AML-193 (cell line): ENCODE data around the gene ZNF777.
"Not testable (repeated sequence)": the region's sequence is repeated elsewhere in the genome, so short reads cannot be mapped to it uniquely, and the experiment has no call there.

ENCODE experiments used
- DNase-seq, 2 experiments: peaks; one replicate each; lab custom pipeline; 2025; lab: John Stamatoyannopoulos, UW

The ZNF777 gene

GRCh38 chr7:149454750-149455149 lies 6.1 kb downstream of the ZNF777 start:
- no peak for DNase-seq

- no peak for DNase-seq
These were observed 6.9 kb downstream of the ZNF777 start for GRCh38 chr7:149454006-149454405.

DNA sequence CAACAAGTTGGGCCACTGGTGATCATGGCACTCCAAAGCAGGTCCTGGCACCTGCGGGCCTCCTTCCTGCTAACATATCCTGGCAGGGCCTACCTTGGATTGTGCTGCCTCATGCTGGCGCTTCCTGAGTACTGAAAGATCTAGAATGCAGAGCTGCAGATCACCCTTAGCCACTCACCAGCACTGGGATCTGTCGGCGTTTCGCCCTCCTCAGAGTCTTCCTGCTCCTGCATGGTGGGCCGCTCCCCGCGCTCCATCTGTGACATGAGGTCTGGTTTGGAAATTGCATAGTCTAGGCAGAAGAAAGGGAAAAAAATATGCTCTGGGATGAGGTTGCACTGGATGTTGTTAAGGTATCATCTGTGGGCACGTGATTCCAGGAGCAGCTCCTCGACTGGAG lies 10.0 kb downstream of the ZNF777 start:
- no peak for DNase-seq

DNA sequence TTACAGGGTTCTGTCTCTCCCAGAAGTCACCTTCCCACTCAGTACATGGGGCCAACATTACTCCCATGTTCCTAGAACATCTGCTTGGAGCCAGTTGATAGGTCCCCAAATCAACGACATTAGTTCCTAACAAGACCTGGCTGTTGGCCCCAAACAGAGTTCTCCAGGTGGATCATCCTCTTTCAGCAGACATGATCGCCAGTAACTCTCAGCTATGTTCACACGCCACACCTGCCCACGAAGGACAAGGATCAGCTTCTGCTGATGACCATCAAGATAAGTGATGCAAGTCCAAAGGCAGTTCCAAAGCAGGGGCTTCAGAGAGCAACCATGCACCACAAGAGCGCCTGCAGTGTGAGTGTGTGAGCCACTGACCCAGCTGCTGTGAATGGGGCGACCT lies 11.0 kb downstream of the ZNF777 start:
- no peak for DNase-seq

- DNase-seq, result no peak
These were observed 11.9 kb downstream of the ZNF777 start for GRCh38 chr7:149448961-149449360.

GRCh38 chr7:149446026-149446425 lies 14.8 kb downstream of the ZNF777 start:
- DNase-seq, result not testable (repeated sequence)

- peak in 1 of 2 experiments; percentile 2 for DNase-seq
These were observed 16.6 kb downstream of the ZNF777 start for GRCh38 chr7:149444287-149444686.

DNA sequence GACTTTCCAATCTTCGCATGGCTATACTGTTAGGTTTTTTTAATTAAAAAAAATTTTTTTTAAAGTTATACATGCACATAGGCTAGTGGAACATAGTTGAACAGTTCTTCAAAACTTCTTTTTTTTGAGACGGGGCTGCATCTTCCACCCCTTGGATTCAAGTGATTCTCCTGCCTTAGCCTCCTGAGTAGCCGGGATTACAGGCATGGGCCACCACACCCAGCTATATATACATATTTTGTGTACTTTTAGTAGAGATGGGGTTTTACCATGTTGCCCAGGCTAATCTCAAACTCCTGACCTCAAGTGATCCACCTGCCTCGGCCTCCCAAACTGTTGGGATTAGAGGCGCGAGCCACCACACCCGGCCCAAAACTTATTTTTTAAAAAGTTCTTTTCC lies 17.3 kb downstream of the ZNF777 start:
- DNase-seq, result no peak

GRCh38 chr7:149442924-149443323 lies 17.9 kb downstream of the ZNF777 start:
- no peak for DNase-seq

GRCh38 chr7:149440222-149440621 lies 20.6 kb downstream of the ZNF777 start:
- no peak for DNase-seq

DNA sequence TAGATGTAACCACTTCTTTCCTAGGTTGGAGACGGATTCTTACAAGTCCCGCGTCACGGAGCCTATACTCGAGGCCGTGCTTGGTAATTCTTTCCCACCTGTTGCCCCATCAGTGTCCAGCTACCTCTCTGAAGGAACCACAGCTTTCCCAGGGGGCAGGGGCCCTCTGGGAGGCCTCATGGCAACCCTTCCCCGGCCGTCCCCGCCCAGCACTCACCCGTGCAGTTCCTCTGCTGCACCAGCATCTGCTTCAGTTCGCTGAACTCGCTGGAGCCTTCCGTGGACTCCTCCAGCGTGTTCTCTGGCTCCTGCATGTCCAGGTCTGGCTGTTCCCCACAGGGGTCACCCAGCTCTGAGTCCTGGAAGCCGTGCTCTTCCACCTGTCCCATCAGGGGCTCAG lies 24.5 kb downstream of the ZNF777 start:
- no peak for DNase-seq

DNA sequence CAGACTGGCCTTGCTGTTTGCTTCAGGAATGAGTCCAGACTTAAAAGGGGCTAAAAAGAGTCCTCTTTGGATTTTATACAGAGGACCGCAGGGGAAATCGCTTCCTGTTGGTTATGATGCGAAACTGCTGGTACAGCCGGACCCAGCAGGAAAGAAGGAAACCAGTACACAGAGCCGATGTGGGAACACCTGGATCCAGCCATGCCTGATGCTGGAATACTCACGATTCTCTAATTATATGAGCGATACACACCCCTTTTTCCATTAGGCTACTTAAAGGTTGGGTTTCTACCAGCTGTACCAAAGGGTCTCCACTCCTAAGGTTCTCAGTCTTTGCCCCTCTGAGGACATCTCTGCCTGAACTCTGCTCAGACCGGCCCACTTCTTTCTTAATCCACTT lies 27.7 kb downstream of the ZNF777 start:
- DNase-seq, result no peak

DNA sequence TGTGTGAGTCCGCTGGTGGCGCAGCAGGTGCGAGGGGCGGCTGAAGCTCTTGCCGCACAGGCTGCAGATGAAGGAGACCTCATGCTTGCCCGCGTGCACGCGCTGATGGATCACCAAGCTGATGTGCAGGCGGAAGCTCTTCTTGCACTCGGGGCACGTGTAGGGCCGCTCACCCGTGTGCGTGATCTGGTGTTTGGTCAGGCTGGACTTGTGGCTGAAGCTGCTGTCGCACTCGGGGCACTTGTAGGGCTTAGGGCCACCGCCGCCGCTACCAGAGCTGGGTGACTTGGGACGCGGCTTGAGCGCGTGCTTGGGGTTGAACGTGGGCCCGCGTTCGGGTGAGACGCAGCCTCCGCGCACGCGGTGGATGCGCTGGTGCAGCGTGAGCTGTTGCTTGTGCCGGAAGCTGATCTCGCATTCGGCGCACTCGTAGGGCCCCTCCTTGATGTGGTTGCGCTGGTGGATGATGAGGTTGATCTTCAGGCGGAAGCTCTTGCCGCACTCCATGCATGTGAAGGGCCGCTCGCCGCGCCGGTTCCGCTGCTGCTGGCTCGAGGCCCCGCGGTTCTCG lies 28.7 kb downstream of the ZNF777 start:
- no peak for DNase-seq

GRCh38 chr7:149431486-149432120 lies 29.3 kb downstream of the ZNF777 start:
- DNase-seq, result no peak

- peak in 1 of 2 experiments; percentile 3 for DNase-seq
These were observed 30.7 kb downstream of the ZNF777 start for GRCh38 chr7:149430192-149430591.

GRCh38 chr7:149427893-149428292 lies 33.0 kb downstream of the ZNF777 start:
- no peak for DNase-seq

- no peak for DNase-seq
These were observed 33.7 kb downstream of the ZNF777 start for GRCh38 chr7:149427096-149427680.

DNA sequence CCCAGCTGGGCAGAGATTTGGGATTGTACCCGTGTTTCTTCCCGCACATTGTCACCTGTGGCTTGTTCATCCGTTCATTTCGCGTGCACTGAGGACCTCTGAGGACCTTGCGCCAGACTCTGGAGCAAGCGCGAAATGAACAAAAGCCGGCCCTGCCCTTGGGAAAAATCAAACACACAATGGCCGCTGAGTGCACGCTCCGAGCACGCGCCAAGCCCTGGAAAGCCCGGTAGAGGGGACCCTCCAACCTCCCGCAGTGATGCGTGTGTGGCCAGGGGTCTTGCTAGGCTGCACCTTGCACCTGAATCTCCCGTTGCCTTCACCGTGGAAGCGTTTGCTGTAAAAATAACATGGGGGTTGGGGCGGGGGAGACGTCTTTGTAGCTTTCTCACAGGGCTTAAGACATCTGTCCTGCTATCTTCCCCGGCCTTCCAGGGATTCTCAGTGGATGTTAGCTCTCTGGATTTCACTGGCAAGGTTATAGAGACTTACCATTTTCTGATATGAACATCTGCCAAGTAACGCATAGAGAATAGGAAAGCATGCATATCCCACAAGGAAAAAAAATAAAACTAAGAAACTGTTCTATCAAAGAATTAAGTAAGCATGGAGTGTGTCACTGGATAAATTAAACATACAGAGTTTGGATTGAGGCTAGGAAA lies 37.3 kb downstream of the ZNF777 start:
- no peak for DNase-seq

DNA sequence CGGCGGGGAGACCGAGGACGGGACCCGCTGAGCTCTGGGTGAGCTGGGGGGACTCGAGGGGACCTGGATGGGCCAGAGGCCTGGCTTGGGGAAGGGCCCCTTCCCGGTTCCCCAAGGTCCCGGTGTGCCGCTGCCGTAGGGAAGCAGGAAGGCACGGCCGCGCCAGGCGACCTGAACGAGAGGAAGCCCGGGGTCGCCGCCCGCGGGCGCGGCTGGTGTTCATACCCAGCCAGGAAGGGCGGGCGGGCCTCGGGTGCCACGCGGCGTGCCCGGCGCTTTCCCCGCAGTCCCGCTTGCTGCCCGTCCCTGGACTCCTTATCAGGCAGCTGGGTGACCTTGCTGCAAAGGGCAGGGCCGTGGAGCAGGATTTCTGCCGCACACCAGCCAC lies 38.0 kb downstream of the ZNF777 start:
- no peak for DNase-seq

- DNase-seq, result peak; percentile 60 to 61
These were observed 38.5 kb downstream of the ZNF777 start for GRCh38 chr7:149422162-149422913.

- no peak for DNase-seq
These were observed 40.9 kb downstream of the ZNF777 start for GRCh38 chr7:149420006-149420405.

GRCh38 chr7:149415391-149416071 lies 45.3 kb downstream of the ZNF777 start:
- no peak for DNase-seq
